ENCODE results near the gene ROGDI.
A peak's percentile ranks its signal among the peaks of the same experiment; 100 is the strongest.

ROGDI gene

DNA sequence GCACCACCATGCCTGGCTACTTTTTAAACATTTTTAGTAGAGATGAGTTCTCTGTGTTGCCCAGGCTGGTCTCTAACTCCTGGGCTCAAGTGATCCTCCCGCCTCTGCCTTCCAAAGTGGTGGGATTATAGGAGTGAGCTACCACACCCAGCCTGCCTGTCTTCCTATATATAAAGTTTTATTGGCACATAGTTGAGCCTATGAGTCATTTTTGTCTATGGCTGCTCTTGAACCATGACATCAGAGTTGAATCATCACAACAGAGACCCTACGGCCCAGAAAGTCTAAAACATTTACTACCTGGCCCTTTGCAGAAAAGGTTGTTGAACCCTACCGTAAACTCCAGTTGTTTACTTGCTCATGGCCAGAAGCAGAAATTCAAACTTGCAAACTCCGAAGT, 22.2 kb downstream of the ROGDI start (continued):
- TF ChIP-seq SP2 (tag by site-specific recombination; IDR thresholded peaks at IDR 0.05) (peak; percentile 35), ZNF785 (tag by site-specific recombination; IDR thresholded peaks at IDR 0.05) (no peak), ZNF555 (tag by site-specific recombination; conservative IDR thresholded peaks at IDR 0.05) (no peak), IKZF3 (tag by site-specific recombination; IDR thresholded peaks at IDR 0.05) (no peak), ZEB2 (tag by site-specific recombination; IDR thresholded peaks at IDR 0.05) (peak; percentile 72), MYNN (tag by site-specific recombination; IDR thresholded peaks at IDR 0.05; ENCODE audit: borderline replicate concordance) (no peak), ZNF24 (tag by site-specific recombination; IDR thresholded peaks at IDR 0.05) (no peak), ZNF19 (tag by site-specific recombination; IDR thresholded peaks at IDR 0.05; ENCODE audit: low read depth) (no peak), ZNF157 (tag by site-specific recombination; IDR thresholded peaks at IDR 0.05) (no peak), ZBTB17 (tag by site-specific recombination; IDR thresholded peaks at IDR 0.05) (0 out of 2 replicates have a peak, but pooled peaks have one; percentile 34), ZNF146 (tag by site-specific recombination; IDR thresholded peaks at IDR 0.05) (no peak), SP7 (tag by site-specific recombination; IDR thresholded peaks at IDR 0.05) (peak; percentile 62), KLF8 (tag by site-specific recombination; IDR thresholded peaks at IDR 0.05) (peak; percentile 63; the same call in 1 of the 2 replicates), ZSCAN23 (tag by site-specific recombination; IDR thresholded peaks at IDR 0.05) (no peak), ZNF214 (tag by site-specific recombination; IDR thresholded peaks at IDR 0.05; ENCODE audit: borderline replicate concordance) (no peak), ZNF610 (tag by site-specific recombination; IDR thresholded peaks at IDR 0.05; ENCODE audit: borderline replicate concordance) (no peak)
- TF ChIP-seq, protein P1, sequence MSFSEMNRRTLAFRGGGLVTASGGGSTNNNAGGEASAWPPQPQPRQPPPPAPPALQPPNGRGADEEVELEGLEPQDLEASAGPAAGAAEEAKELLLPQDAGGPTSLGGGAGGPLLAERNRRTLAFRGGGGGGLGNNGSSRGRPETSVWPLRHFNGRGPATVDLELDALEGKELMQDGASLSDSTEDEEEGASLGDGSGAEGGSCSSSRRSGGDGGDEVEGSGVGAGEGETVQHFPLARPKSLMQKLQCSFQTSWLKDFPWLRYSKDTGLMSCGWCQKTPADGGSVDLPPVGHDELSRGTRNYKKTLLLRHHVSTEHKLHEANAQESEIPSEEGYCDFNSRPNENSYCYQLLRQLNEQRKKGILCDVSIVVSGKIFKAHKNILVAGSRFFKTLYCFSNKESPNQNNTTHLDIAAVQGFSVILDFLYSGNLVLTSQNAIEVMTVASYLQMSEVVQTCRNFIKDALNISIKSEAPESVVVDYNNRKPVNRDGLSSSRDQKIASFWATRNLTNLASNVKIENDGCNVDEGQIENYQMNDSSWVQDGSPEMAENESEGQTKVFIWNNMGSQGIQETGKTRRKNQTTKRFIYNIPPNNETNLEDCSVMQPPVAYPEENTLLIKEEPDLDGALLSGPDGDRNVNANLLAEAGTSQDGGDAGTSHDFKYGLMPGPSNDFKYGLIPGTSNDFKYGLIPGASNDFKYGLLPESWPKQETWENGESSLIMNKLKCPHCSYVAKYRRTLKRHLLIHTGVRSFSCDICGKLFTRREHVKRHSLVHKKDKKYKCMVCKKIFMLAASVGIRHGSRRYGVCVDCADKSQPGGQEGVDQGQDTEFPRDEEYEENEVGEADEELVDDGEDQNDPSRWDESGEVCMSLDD (tag by site-specific recombination; IDR thresholded peaks at IDR 0.05): no peak
- TF ChIP-seq, protein P2, sequence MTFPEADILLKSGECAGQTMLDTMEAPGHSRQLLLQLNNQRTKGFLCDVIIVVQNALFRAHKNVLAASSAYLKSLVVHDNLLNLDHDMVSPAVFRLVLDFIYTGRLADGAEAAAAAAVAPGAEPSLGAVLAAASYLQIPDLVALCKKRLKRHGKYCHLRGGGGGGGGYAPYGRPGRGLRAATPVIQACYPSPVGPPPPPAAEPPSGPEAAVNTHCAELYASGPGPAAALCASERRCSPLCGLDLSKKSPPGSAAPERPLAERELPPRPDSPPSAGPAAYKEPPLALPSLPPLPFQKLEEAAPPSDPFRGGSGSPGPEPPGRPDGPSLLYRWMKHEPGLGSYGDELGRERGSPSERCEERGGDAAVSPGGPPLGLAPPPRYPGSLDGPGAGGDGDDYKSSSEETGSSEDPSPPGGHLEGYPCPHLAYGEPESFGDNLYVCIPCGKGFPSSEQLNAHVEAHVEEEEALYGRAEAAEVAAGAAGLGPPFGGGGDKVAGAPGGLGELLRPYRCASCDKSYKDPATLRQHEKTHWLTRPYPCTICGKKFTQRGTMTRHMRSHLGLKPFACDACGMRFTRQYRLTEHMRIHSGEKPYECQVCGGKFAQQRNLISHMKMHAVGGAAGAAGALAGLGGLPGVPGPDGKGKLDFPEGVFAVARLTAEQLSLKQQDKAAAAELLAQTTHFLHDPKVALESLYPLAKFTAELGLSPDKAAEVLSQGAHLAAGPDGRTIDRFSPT (tag by site-specific recombination; IDR thresholded peaks at IDR 0.05): 0 out of 2 replicates have a peak, but pooled peaks have one; percentile 57
- TF ChIP-seq, protein P3, sequence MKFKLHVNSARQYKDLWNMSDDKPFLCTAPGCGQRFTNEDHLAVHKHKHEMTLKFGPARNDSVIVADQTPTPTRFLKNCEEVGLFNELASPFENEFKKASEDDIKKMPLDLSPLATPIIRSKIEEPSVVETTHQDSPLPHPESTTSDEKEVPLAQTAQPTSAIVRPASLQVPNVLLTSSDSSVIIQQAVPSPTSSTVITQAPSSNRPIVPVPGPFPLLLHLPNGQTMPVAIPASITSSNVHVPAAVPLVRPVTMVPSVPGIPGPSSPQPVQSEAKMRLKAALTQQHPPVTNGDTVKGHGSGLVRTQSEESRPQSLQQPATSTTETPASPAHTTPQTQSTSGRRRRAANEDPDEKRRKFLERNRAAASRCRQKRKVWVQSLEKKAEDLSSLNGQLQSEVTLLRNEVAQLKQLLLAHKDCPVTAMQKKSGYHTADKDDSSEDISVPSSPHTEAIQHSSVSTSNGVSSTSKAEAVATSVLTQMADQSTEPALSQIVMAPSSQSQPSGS (tag by site-specific recombination; IDR thresholded peaks at IDR 0.05; ENCODE audit: low read depth): peak; percentile 74; the same call in 1 of the 2 replicates

DNA sequence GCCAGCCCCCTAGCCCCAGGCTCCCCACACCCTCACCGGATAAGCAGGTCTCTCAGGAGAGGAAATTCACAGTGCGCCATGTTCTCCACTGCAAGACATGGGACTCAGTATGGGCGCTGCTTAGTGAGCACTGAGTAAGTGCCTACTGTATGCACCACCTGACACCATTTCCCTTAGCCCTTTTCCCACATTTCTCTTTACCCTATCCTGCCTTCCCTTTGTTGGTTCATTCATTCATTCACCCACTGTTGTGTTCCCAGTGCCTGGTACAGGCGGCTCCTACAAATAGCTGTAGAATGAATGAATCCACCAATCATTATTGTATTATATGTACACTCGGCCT, 24.4 kb downstream of the ROGDI start:
- Histone ChIP-seq H3K4me3 (ENCODE audit: low read depth, low read length) (no peak overlapping the region), H3K9me3 (ENCODE audit: control insufficient read depth, insufficient read depth, low read depth, low read length) (no peaks in the 10 kb centered on the region), H3K36me3 (ENCODE audit: control insufficient read depth in 2 of 2, insufficient read depth in 1 of 2, low read length in 2 of 2) (no peaks in the 10 kb centered on the region), H3K27ac (ENCODE audit: extremely low read depth, low read depth, low read length) (no peak overlapping the region), H3K4me1 (ENCODE audit: control insufficient read depth, insufficient read depth, low read length) (peaks cover 2% of the 10 kb centered on the region; the same call in 1 of the 2 replicates)
- ChIA-PET CTCF (no interaction called here), POLR2A (no interaction called here)
- TF ChIP-seq ZNF366 (tag by site-specific recombination; conservative IDR thresholded peaks at IDR 0.05) (no peak), ZFP41 (tag by site-specific recombination; IDR thresholded peaks at IDR 0.05; ENCODE audit: borderline replicate concordance) (no peak), ZNF416 (tag by site-specific recombination; IDR thresholded peaks at IDR 0.05) (no peak), ZNF701 (tag by site-specific recombination; IDR thresholded peaks at IDR 0.05) (no peak), ZNF610 (tag by site-specific recombination; IDR thresholded peaks at IDR 0.05; ENCODE audit: borderline replicate concordance) (no peak), GLIS1 (tag by site-specific recombination; IDR thresholded peaks at IDR 0.05) (no peak), ZBTB1 (tag by site-specific recombination; IDR thresholded peaks at IDR 0.05) (no peak), ZNF747 (tag by site-specific recombination; IDR thresholded peaks at IDR 0.05) (no peak), ZNF433 (tag by site-specific recombination; IDR thresholded peaks at IDR 0.05; ENCODE audit: low read depth) (no peak), OVOL3 (tag by site-specific recombination; IDR thresholded peaks at IDR 0.05) (no peak), ZNF548 (tag by site-specific recombination; IDR thresholded peaks at IDR 0.05) (no peak), ZNF473 (tag by site-specific recombination; IDR thresholded peaks at IDR 0.05) (no peak), ZFP69B (tag by site-specific recombination; IDR thresholded peaks at IDR 0.05) (no peak), ZNF350 (tag by site-specific recombination; IDR thresholded peaks at IDR 0.05) (no peak)
- TF ChIP-seq, protein P4, sequence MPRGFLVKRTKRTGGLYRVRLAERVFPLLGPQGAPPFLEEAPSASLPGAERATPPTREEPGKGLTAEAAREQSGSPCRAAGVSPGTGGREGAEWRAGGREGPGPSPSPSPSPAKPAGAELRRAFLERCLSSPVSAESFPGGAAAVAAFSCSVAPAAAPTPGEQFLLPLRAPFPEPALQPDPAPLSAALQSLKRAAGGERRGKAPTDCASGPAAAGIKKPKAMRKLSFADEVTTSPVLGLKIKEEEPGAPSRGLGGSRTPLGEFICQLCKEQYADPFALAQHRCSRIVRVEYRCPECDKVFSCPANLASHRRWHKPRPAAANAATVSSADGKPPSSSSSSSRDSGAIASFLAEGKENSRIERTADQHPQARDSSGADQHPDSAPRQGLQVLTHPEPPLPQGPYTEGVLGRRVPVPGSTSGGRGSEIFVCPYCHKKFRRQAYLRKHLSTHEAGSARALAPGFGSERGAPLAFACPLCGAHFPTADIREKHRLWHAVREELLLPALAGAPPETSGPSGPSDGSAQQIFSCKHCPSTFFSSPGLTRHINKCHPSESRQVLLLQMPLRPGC (tag by site-specific recombination; IDR thresholded peaks at IDR 0.05): no peak

Data from HEK293 (cell line).